Epithelial cell of esophagus (primary cell): ENCODE data around the gene ITGAE.

Source experiments
- DNase-seq: peaks from one replicate; pipeline ENCODE4 v3.0.0; 2010; ENCODE audit warnings: low read depth
- H3K4me3 ChIP-seq: 2 replicates; pipeline ENCODE4 v1.5.1; 2011; ENCODE audit warnings: mild to moderate bottlenecking, low read length, control low read depth
- CTCF ChIP-seq: IDR thresholded peaks from 2 replicates; pipeline ENCODE4 v1.5.1; 2011; ENCODE audit warnings: low read depth, mild to moderate bottlenecking, low read length, control low read depth, inconsistent platforms; ENCODE audit not compliant: insufficient read depth; ENCODE audit errors: missing control alignments

Gene ITGAE

GRCh38 chr17:3801792-3802191 lies 804 bp upstream of the ITGAE start:
- H3K4me3 ChIP-seq = no peak overlapping the region
- no peak for TF ChIP-seq CTCF
- no peak for DNase-seq

DNA sequence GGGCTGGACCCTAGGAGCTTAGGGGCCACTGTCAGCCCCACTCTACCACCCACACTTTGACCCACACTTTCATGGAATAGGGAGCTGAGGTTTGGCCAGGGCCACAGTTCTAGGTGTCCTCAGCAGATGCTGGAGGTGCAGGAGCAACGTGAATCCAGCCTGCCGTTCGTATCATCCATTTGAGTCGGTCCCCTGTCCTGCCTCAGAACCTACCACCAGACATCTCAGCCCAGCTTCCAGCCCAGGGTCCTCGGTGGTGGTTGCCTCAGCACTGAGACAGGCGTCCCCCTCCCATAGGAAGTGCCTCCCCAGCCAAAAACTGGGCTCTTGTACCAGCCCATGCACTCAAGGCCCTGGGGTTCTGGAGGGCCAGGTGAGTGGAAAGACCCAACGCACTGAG lies 359 bp upstream of the ITGAE start:
- TF ChIP-seq CTCF = no peak
- H3K4me3 ChIP-seq = no peak overlapping the region
- DNase-seq = no peak

DNA sequence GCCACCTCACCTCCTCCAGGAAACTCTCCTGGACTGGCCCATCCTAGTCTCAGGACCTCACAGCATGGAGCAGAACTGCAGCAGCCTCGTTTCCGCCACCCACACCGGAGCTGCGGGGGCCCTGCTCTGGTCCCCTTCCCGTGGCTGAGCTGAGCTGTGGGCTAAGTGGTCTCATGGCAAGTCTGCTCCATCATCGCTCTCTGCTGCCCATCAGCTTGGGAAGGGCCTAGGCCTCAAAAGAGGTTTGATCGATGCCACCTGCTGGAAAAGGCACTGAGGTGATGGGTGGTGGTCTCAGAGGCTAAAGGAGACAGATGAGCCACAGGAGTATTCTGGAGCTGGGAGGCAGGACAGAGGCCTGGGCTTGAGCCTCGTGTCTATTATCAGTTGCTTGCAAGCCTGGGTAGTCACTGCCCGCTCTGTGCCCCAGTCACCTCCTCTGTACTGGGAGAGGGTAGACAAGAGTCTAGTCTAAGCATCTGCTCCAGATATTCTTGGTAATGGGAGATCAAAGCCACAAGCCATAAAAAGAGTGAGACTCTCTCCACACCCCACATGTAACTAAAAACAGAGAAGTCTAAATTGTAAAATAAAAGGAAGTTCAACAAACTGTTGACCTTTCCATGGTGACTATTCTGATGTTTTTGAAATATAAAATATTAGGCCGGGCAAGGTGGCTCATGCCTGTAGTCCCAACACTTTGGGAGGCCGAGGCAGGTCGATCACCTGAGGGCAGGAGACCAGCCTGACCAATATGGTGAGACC lies 1.6 kb downstream of the ITGAE start:
- DNase-seq = no peak
- TF ChIP-seq CTCF = no peak
- H3K4me3 ChIP-seq = no peak overlapping the region

DNA sequence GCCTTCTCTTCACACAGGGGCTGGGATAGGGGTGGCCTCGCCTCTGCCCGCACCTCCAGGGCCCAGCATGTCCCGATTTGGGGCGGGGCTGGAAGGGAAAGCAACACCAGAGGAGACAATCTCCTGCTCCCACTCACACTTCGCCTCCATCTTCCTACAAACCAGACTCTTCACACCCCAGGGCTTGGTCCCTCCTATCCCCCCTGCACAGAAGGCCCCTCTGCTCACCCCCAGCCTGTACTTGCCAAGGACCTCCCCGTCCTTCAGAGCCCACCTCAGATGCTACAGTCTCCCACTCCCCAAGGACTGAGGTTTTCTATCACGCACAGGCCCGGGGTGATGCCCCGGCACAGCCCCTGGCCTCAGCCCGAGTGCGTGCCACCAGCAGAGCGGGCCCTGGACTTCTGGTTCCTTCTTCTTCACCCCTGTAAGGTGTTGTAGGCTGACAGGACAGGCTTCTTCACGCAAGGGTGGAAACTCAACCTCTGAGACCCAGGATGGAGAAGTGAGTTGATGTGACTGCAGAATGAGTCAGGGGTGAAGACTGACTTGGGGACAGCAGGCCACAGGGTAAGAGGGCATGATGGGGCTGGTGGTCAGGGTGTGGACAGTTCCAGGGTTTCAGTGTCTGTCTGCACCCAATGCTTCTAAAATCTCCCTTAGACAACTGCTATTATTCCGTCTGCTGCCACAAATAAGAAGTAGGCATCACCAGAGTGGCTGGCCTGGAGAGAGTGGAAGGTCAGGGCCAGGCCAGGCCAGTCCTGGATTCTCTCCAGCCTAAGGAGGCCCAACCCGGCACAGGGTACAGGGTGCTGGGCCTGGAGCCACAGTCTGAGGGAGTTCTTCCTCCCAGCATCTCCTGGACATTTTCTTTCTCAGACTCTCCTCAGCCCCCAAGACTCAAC lies 2.5 kb downstream of the ITGAE start:
- H3K4me3 ChIP-seq = no peak overlapping the region
- no peak for TF ChIP-seq CTCF
- DNase-seq = no peak

DNA sequence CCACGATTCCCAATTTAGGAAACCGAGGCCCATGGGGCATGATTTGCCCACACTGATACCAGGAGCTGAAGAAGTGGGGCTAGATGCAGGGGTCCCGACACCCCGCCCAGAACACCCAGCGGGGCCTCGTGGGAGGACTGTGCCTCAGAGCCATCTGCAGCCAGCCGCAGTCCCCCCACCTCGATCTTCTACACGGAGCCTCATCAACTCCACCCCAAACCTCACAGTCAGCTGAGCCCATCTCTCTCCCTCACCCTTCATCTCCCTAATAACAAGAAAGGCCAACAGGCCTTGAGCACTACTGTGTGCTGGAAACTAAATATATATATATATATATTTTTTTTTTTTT lies 4.2 kb downstream of the ITGAE start:
- no peak for DNase-seq
- no peak for TF ChIP-seq CTCF
- H3K4me3 ChIP-seq = no peak overlapping the region

GRCh38 chr17:3796110-3796821 lies 4.7 kb downstream of the ITGAE start:
- no peak for DNase-seq
- no peak overlapping the region for H3K4me3 ChIP-seq
- no peak for TF ChIP-seq CTCF
